AG09309 (cell line): ENCODE data around the gene SSX5.
"Not testable (repeated sequence)": the region's sequence is repeated elsewhere in the genome, so short reads cannot be mapped to it uniquely, and the experiment has no call there.

Experiments
- DNase-seq: peaks from one replicate; pipeline ENCODE4 v3.0.0-alpha.2; 2010; ENCODE audit warnings: low read depth
- H3K4me3 ChIP-seq: 2 replicates; pipeline ENCODE4 v1.5.1; 2011; ENCODE audit warnings: mild to moderate bottlenecking, low read depth, low read length, moderate library complexity; ENCODE audit not compliant: control insufficient read depth
- CTCF ChIP-seq: IDR thresholded peaks from 2 replicates; pipeline ENCODE4 v1.5.1; 2011; ENCODE audit warnings: mild to moderate bottlenecking, low read depth, low read length, inconsistent platforms; ENCODE audit not compliant: insufficient read depth, control insufficient read depth; ENCODE audit errors: missing control alignments

Gene SSX5

DNA sequence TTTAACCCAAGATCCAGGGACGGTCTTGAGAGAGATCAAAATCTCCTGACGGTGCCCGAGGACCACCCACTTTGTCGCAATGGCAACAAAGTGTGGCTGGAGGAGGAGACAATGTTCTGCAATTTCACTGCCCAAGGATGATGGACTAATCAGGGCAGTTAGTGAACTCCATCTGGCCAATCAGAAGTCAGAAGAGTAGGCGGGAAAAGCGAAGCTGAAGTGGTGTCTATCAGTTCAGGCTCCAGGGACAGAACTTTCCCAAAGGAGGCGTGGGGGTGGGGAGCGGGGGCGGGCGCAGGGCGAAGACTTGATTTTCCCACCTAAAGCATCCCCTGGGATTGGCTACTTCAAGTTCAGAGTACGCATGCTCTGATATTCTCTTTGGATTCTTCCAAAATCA lies 40.6 kb downstream of the SSX5 start:
- no peak overlapping the region for H3K4me3 ChIP-seq
- TF ChIP-seq CTCF = no peak
- DNase-seq = no peak

DNA sequence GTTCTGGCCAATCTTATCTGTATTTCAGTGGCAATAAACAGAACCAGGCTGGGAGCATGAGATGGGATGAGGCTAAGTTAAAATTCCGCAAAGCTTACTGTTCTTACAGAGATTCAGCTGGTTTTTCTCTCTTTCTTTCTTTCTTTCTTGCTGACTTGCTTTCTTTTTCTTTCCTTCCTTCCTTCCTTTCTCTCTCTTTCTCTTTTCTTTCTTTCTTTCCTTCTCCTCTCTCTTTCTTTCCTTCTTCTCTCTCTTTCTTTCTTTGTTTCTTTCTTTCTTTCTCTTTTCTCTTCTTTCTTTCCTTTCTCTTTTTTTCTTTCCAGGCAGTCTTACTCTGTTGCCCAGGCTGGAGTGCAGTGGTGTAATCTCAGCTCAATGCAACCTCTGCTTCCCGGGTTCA lies 41.8 kb downstream of the SSX5 start:
- TF ChIP-seq CTCF = no peak
- H3K4me3 ChIP-seq = no peak overlapping the region
- no peak for DNase-seq

DNA sequence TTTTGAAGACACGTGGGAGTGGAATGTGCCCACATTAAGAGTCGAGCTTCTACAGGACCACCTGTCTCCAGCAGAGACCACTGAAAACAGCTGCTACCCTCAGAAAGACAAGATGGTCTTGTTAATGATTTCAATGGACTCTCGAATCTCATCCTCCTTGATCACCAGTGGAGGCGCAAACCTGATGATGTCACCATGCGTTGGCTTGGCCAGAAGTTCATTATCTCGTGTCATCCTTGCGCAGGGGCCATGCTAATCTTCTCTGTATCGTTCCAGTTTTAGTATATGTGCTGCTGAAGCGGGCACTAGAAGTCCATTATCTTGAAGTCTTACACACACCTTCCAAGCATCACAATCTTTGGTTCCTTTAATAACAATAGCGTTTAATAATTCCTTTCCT lies 42.8 kb downstream of the SSX5 start:
- TF ChIP-seq CTCF = no peak
- no peak overlapping the region for H3K4me3 ChIP-seq
- DNase-seq = no peak

DNA sequence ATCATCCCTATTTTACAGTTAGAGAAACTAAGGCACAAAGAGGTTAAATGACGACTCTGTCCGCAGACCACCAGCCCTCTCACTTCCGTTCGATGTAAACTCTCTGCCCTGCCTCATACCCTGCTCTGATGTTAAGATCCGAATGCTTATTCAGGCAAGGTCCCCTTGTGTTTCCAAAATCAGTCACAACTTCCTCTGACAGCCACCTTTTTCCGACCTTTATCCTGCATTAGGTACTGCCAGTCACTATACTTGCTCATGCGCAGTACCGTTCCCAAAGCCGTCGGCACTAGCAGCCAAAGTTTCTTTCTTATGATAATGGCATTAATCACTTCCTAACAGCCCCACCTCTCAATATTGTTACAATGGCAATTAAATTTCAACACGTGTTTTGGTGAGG lies 53.9 kb downstream of the SSX5 start:
- H3K4me3 ChIP-seq, DNase-seq: not testable (repeated sequence)

DNA sequence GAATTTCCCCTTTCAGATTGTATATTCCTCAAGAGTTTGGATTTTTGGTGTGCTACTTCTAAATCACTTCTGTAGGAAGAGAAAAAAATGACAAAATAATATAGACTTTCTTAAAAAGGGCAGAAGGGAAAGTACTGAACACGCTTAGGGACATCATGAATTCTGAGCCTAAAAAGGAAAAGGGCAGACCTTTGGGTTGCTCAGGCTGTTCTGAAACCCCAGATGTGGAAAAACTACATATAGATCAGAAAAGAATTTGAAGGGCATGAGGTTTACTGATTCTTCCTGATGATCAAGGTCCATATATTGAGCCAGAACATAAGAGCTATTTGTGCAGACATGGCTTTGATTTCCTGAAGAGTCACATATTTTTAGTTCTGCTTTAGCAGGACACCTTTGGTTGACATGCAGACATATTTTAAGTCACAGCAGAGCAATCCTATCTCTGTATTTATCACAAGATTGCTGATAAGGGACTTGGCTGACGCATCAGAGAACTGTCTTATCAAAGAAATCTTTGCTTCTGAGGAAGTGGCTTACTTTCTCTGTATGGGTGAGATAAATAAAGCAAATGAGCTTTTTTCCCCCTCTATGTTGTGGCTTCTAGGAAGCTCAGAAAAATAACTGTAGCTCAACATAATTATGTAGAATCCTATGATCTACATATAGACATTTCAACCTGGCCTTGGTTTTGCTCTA lies 54.6 kb downstream of the SSX5 start:
- not testable (repeated sequence) for DNase-seq, H3K4me3 ChIP-seq

GRCh38 chrX:48139076-48139475 lies 57.5 kb downstream of the SSX5 start:
- DNase-seq, H3K4me3 ChIP-seq: not testable (repeated sequence)
